ENCODE measurements around the gene GRM8. TPM values are rescaled to one million over a fixed set of nuclear protein-coding genes. Genes with fewer than 3 reads are reported as not detected.
"Not testable (repeated sequence)": the region's sequence is repeated elsewhere in the genome, so short reads cannot be mapped to it uniquely, and the experiment has no call there.

The GRM8 gene
- total RNA-seq, 1 donor from 2014 or later, result 0.51 TPM

- Mint-ChIP-seq H3K36me3 (ENCODE audit: unreplicated experiment) (no peaks in the 10 kb centered on the region), H3K27ac (ENCODE audit: unreplicated experiment) (no peak overlapping the region), H3K9me3 (ENCODE audit: unreplicated experiment) (no peaks in the 10 kb centered on the region), H3K4me3 (ENCODE audit: unreplicated experiment) (no peak overlapping the region), H3K27me3 (ENCODE audit: unreplicated experiment) (peaks cover 5% of the 10 kb centered on the region), H3K4me1 (ENCODE audit: unreplicated experiment) (no peaks in the 10 kb centered on the region)
- no peak for TF ChIP-seq CTCF (IDR thresholded peaks at IDR 0.05)
- DNase-seq (ENCODE audit: extremely low spot score, unreplicated experiment), result no peak
Observed at GRCh38 chr7:126682176-126682575, 570.6 kb downstream of the GRM8 start.

- H3K27me3 Mint-ChIP-seq (ENCODE audit: unreplicated experiment); H3K4me3 Mint-ChIP-seq (ENCODE audit: unreplicated experiment); H3K9me3 Mint-ChIP-seq (ENCODE audit: unreplicated experiment); H3K4me1 Mint-ChIP-seq (ENCODE audit: unreplicated experiment); DNase-seq (ENCODE audit: extremely low spot score, unreplicated experiment); H3K36me3 Mint-ChIP-seq (ENCODE audit: unreplicated experiment); H3K27ac Mint-ChIP-seq (ENCODE audit: unreplicated experiment): not testable (repeated sequence)
Observed at GRCh38 chr7:126668762-126669161, 584.0 kb downstream of the GRM8 start.

- no peak for DNase-seq (ENCODE audit: extremely low spot score, unreplicated experiment)
- Mint-ChIP-seq H3K36me3 (ENCODE audit: unreplicated experiment) (no peaks in the 10 kb centered on the region), H3K27ac (ENCODE audit: unreplicated experiment) (no peak overlapping the region), H3K9me3 (ENCODE audit: unreplicated experiment) (no peaks in the 10 kb centered on the region), H3K4me1 (ENCODE audit: unreplicated experiment) (no peaks in the 10 kb centered on the region), H3K27me3 (ENCODE audit: unreplicated experiment) (peaks cover 7% of the 10 kb centered on the region), H3K4me3 (ENCODE audit: unreplicated experiment) (no peak overlapping the region)
- TF ChIP-seq CTCF (IDR thresholded peaks at IDR 0.05), result no peak
Observed at GRCh38 chr7:126668367-126668752, 584.4 kb downstream of the GRM8 start.

GRCh38 chr7:126667742-126668366, 584.9 kb downstream of the GRM8 start:
- Mint-ChIP-seq H3K9me3 (ENCODE audit: unreplicated experiment) (no peaks in the 10 kb centered on the region), H3K4me3 (ENCODE audit: unreplicated experiment) (no peak overlapping the region), H3K27me3 (ENCODE audit: unreplicated experiment) (peaks cover 7% of the 10 kb centered on the region), H3K36me3 (ENCODE audit: unreplicated experiment) (no peaks in the 10 kb centered on the region), H3K27ac (ENCODE audit: unreplicated experiment) (no peak overlapping the region), H3K4me1 (ENCODE audit: unreplicated experiment) (no peaks in the 10 kb centered on the region)
- no peak for DNase-seq (ENCODE audit: extremely low spot score, unreplicated experiment)
- TF ChIP-seq CTCF (IDR thresholded peaks at IDR 0.05), result no peak

GRCh38 chr7:126662856-126663255, 589.9 kb downstream of the GRM8 start:
- Mint-ChIP-seq H3K27ac (ENCODE audit: unreplicated experiment) (no peak overlapping the region), H3K27me3 (ENCODE audit: unreplicated experiment) (peaks cover 8% of the 10 kb centered on the region), H3K4me3 (ENCODE audit: unreplicated experiment) (no peak overlapping the region), H3K4me1 (ENCODE audit: unreplicated experiment) (no peaks in the 10 kb centered on the region), H3K9me3 (ENCODE audit: unreplicated experiment) (no peaks in the 10 kb centered on the region), H3K36me3 (ENCODE audit: unreplicated experiment) (no peaks in the 10 kb centered on the region)
- DNase-seq (ENCODE audit: extremely low spot score, unreplicated experiment), result no peak
- no peak for TF ChIP-seq CTCF (IDR thresholded peaks at IDR 0.05)

- Mint-ChIP-seq H3K36me3 (ENCODE audit: unreplicated experiment) (no peaks in the 10 kb centered on the region), H3K9me3 (ENCODE audit: unreplicated experiment) (no peaks in the 10 kb centered on the region), H3K4me1 (ENCODE audit: unreplicated experiment) (no peaks in the 10 kb centered on the region), H3K27me3 (ENCODE audit: unreplicated experiment) (peaks cover 8% of the 10 kb centered on the region), H3K27ac (ENCODE audit: unreplicated experiment) (no peak overlapping the region), H3K4me3 (ENCODE audit: unreplicated experiment) (no peak overlapping the region)
- TF ChIP-seq CTCF (IDR thresholded peaks at IDR 0.05), result no peak
- no peak for DNase-seq (ENCODE audit: extremely low spot score, unreplicated experiment)
Observed at GRCh38 chr7:126659124-126659523, 593.6 kb downstream of the GRM8 start.
